Dedifferentiated amniotic fluid mesenchymal stem cell (primary cell): ENCODE results near the gene PNN.
"Not testable (repeated sequence)": the region's sequence is repeated elsewhere in the genome, so short reads cannot be mapped to it uniquely, and the experiment has no call there.

Source experiments
- DNase-seq: peaks from one replicate; pipeline ENCODE4 v3.0.0-alpha.2; 2016; ENCODE audit errors: extremely low spot score

The PNN gene

DNA sequence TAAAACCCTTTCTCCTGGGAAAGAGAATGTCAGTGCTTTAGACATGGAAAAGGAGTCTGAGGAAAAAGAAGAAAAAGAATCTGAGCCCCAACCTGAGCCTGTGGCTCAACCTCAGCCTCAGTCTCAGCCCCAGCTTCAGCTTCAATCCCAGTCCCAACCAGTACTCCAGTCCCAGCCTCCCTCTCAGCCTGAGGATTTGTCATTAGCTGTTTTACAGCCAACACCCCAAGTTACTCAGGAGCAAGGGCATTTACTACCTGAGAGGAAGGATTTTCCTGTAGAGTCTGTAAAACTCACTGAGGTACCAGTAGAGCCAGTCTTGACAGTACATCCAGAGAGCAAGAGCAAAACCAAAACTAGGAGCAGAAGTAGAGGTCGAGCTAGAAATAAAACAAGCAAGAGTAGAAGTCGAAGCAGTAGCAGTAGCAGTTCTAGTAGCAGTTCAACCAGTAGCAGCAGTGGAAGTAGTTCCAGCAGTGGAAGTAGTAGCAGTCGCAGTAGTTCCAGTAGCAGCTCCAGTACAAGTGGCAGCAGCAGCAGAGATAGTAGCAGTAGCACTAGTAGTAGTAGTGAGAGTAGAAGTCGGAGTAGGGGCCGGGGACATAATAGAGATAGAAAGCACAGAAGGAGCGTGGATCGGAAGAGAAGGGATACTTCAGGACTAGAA lies 6.1 kb downstream of the PNN start:
- no peak for DNase-seq

DNA sequence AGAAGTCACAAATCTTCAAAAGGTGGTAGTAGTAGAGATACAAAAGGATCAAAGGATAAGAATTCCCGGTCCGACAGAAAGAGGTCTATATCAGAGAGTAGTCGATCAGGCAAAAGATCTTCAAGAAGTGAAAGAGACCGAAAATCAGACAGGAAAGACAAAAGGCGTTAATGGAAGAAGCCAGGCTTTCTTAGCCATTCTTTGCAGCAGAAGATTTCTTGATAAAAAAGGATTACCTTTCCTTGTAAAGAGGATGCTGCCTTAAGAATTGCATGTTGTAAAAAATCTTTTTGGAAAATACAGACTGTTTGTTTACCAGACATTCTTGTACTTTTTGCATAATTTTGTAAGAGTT lies 6.6 kb downstream of the PNN start:
- DNase-seq, result no peak

- no peak for DNase-seq
These were observed 8.0 kb downstream of the PNN start for GRCh38 chr14:39182770-39183684.

DNA sequence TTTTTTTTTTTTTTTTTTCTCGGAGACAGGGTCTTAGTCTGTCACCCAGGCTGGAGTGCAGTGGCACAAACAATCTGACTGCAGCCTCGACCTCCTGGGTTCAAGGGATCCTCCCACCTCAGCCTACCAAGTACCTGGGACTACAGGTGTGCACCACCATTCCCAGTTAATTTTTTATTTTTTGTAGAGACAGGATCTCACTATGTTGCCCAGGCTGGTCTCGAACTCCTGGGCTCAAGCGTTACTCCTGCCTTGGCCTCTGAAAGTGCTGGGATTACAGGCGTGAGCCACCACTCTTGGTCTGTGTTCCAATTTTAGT lies 8.6 kb downstream of the PNN start:
- not testable (repeated sequence) for DNase-seq

- DNase-seq, result no peak
These were observed 9.7 kb downstream of the PNN start for GRCh38 chr14:39184628-39185255.

GRCh38 chr14:39185256-39186049 lies 10.4 kb downstream of the PNN start:
- no peak for DNase-seq

- DNase-seq, result no peak
These were observed 12.0 kb downstream of the PNN start for GRCh38 chr14:39186941-39187525.

GRCh38 chr14:39203659-39204606 lies 28.9 kb downstream of the PNN start:
- no peak for DNase-seq

DNA sequence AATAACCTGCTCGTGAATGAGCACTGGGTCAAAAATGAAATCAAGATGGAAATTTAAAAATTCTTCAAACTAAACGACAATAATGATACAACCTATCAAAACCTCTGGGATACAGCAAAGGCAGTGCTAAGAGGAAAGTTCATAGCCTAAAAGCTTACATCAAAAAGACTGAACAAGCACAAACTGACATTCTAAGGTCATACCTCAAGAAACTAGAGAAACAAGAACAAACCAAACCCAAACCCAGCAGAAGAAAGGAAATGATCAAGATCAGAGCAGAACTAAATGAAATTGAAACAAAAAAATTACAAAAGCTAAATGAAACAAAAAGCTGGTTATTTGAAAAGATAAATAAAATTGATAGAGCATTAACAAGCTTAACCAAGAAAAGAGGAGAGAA lies 32.4 kb downstream of the PNN start:
- DNase-seq, result not testable (repeated sequence)

- no peak for DNase-seq
These were observed 36.2 kb downstream of the PNN start for GRCh38 chr14:39211109-39211741.

GRCh38 chr14:39212034-39212433 lies 37.0 kb downstream of the PNN start:
- no peak for DNase-seq

- no peak for DNase-seq
These were observed 37.6 kb downstream of the PNN start for GRCh38 chr14:39212693-39213092.

DNA sequence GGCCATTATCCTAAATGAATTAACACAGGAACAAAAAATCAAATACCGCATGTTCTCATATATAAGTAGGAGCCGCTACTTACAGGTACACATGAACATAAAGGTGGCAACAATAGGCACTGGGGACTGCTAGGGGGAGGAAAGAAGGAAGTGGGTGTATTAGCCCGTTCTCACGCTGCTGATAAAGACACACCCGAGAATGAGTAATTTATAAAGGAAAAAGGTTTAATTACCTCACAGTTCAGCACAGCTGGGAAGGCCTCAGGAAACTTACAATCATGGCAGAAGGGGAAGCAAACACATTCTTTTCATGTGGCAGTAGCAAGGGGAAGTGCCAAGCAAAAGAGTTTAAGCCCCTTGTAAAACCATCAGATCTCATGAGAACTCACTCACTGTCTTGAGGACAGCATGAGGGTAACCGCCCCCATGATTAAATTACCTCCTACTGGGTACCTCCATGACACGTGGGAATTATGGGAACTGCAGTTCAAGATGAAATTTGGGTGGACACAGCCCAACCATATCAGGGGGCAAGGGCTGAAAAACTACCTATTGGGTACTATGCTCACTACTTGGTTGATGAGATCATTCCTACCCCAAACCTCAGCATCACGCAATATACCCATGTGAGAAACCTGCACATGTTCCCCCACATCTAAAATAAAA lies 42.3 kb downstream of the PNN start:
- DNase-seq, result no peak

- no peak for DNase-seq
These were observed 43.2 kb downstream of the PNN start for GRCh38 chr14:39218171-39218769.

GRCh38 chr14:39219075-39219499 lies 44.0 kb downstream of the PNN start:
- DNase-seq, result no peak

DNA sequence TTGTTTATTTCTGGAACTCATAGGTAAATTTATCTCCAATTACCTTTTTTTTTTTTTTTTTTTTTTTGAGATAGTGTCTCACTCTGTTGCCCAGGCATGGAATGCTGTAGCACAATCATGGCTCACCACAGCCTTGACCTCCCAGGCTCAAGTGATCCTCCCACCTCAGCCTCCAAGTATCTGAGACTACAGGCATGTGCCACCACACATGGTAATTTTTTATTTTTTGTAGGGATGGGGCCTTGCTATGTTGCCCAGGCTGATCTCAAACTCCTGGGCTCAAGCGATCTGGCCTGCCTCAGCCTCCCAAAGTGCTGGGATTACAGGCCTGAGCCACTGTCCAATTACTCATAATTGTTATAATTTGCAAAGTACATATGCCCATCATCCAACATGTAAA lies 45.4 kb downstream of the PNN start:
- DNase-seq, result not testable (repeated sequence)

GRCh38 chr14:39228044-39228443 lies 53.0 kb downstream of the PNN start:
- no peak for DNase-seq

GRCh38 chr14:39228509-39229221 lies 53.6 kb downstream of the PNN start:
- no peak for DNase-seq

DNA sequence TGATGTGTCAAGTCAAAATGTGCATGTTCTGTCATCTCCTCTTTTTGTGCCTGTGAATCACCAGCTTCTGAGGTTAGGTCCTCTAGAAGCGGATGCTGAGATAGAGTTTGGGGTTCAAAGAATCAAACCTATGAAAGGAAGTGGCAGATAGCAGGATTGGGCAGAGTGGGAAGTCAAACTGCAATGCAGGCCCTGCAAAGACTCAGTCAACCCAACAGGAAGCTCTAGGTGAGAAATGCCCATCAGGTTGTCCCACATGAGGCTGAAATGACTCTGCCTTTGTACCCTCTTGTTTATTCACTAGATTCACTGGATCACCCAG lies 54.1 kb downstream of the PNN start:
- DNase-seq, result no peak
